ENCODE data around the gene FLT4. TPM values are rescaled to one million over a fixed set of nuclear protein-coding genes. Genes with fewer than 3 reads are reported as not detected.

FLT4 gene
- total RNA-seq, 1 experiment from 2014 or later: 0.44 TPM

DNA sequence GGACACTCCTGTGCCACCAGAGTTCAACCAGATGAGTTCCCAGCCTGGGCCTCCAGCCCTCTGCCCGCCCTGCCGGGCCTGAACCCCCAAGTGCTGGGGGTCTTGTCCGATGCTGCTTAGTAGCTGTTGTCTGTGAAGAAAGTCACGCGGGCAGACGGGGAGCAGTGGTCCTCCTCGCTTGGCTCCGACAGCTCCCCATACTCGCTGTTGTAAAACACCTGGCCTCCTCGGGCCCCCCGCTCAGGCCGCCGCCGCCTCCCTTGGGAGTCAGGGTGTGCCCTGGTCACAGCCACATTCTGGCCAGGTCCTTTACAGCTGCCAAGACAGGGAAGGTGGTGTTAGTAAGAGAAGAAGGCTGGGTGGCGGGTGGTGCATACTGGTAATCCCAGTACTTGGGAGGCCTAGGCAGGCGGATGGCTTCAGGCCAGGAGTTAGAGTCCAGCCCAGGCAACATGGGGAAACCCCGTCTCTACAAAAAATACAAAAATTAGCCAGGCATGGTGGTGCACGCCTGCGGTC, 46.3 kb downstream of the FLT4 start:
- TF ChIP-seq SIN3A (IDR thresholded peaks at IDR 0.05; ENCODE audit: borderline replicate concordance, insufficient read depth, low read depth, low read length): no peak
- no peak for TF ChIP-seq POLR2AphosphoS5 (IDR thresholded peaks at IDR 0.05; ENCODE audit: low read depth, low read length)
- TF ChIP-seq, protein P1, sequence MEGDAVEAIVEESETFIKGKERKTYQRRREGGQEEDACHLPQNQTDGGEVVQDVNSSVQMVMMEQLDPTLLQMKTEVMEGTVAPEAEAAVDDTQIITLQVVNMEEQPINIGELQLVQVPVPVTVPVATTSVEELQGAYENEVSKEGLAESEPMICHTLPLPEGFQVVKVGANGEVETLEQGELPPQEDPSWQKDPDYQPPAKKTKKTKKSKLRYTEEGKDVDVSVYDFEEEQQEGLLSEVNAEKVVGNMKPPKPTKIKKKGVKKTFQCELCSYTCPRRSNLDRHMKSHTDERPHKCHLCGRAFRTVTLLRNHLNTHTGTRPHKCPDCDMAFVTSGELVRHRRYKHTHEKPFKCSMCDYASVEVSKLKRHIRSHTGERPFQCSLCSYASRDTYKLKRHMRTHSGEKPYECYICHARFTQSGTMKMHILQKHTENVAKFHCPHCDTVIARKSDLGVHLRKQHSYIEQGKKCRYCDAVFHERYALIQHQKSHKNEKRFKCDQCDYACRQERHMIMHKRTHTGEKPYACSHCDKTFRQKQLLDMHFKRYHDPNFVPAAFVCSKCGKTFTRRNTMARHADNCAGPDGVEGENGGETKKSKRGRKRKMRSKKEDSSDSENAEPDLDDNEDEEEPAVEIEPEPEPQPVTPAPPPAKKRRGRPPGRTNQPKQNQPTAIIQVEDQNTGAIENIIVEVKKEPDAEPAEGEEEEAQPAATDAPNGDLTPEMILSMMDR (IDR thresholded peaks at IDR 0.05): no peak
- TF ChIP-seq TCF7L2 (IDR thresholded peaks at IDR 0.05; ENCODE audit: low read depth, low read length): no peak
- TF ChIP-seq, protein P2, sequence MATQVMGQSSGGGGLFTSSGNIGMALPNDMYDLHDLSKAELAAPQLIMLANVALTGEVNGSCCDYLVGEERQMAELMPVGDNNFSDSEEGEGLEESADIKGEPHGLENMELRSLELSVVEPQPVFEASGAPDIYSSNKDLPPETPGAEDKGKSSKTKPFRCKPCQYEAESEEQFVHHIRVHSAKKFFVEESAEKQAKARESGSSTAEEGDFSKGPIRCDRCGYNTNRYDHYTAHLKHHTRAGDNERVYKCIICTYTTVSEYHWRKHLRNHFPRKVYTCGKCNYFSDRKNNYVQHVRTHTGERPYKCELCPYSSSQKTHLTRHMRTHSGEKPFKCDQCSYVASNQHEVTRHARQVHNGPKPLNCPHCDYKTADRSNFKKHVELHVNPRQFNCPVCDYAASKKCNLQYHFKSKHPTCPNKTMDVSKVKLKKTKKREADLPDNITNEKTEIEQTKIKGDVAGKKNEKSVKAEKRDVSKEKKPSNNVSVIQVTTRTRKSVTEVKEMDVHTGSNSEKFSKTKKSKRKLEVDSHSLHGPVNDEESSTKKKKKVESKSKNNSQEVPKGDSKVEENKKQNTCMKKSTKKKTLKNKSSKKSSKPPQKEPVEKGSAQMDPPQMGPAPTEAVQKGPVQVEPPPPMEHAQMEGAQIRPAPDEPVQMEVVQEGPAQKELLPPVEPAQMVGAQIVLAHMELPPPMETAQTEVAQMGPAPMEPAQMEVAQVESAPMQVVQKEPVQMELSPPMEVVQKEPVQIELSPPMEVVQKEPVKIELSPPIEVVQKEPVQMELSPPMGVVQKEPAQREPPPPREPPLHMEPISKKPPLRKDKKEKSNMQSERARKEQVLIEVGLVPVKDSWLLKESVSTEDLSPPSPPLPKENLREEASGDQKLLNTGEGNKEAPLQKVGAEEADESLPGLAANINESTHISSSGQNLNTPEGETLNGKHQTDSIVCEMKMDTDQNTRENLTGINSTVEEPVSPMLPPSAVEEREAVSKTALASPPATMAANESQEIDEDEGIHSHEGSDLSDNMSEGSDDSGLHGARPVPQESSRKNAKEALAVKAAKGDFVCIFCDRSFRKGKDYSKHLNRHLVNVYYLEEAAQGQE (IDR thresholded peaks at IDR 0.05; ENCODE audit: insufficient read depth in 1 of 2, low read depth in 2 of 2, low read length in 1 of 2): no peak
- no peaks in the 10 kb centered on the region for H3K9me3 ChIP-seq (ENCODE audit: control insufficient read depth, insufficient read depth, low read depth, low read length)
- no peaks in the 10 kb centered on the region for H3K36me3 ChIP-seq (ENCODE audit: control insufficient read depth, insufficient read depth, low read length)
- H3K4me1 ChIP-seq (ENCODE audit: control insufficient read depth, insufficient read depth, low read length): no peaks in the 10 kb centered on the region
- no peak for ATAC-seq
- in situ Hi-C loops (cut with HindIII; ENCODE audit: low pct_unique_long_range_greater_than_20kb, low sequenced_read_pairs) (no loop called here), intact Hi-C loops (cut with micrococcal nuclease; ENCODE audit: unreplicated experiment) (no loop called here)
- DNase-seq (ENCODE audit: low read depth, low spot score): no peak
- BruUV-seq (replicated peaks): no TSS peak
- no peak overlapping the region for H3K4me3 ChIP-seq (ENCODE audit: low read depth in 2 of 2, low read length in 2 of 2)
- ChIA-PET POLR2A (no interaction called here), CTCF (interaction anchor here (0.5 kb wide), 1 partner anchor 134 kb away, joined by 10 read pairs; no protein-coding TSS in a partner anchor)
- no peak overlapping the region for H3K27ac ChIP-seq (ENCODE audit: low read length)
- no peaks in the 10 kb centered on the region for H3K27me3 ChIP-seq (ENCODE audit: control insufficient read depth, insufficient read depth, low read length)

DNA sequence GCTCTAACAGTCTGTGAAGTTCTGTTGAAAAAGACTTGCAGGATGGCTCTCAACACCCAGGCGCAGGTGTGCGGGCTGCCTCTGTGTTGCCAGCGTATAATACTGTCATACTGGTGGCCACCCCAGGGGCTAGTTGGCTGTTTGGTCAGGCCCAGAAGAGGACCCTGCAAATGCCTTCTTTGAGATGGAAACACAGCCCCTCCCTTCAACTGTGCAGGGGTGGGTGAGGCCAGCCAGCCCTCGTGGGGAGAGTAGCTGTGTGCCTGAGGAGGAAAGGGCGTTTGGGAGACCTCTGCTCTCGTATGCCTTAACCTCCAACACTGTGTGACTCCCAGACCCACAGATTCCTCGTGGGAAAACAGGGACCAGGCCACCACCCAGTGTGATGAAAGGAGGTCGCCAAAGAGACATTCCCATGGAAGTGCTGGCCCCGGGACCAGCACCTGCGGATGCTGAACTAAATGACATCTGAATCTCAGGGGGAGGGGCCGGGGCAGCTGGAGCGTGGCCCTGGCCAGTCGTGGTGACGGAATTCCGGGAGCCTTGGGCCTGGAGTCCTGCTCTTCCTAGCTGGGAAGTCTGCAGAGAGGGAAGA, 46.8 kb downstream of the FLT4 start:
- ChIA-PET POLR2A (no interaction called here), CTCF (interaction anchor here (0.5 kb wide), 2 partner anchors 77 to 135 kb away, joined by 5 to 10 read pairs; no protein-coding TSS in a partner anchor)
- TF ChIP-seq SIN3A (IDR thresholded peaks at IDR 0.05; ENCODE audit: borderline replicate concordance, insufficient read depth, low read depth, low read length): no peak
- no peak overlapping the region for H3K27ac ChIP-seq (ENCODE audit: low read length)
- H3K4me3 ChIP-seq (ENCODE audit: low read depth in 2 of 2, low read length in 2 of 2): no peak overlapping the region
- ATAC-seq (no peak), DNase-seq (ENCODE audit: low read depth, low spot score) (no peak)
- intact Hi-C loops (cut with micrococcal nuclease; ENCODE audit: unreplicated experiment) (no loop called here), in situ Hi-C loops (cut with HindIII; ENCODE audit: low pct_unique_long_range_greater_than_20kb, low sequenced_read_pairs) (no loop called here)
- no peaks in the 10 kb centered on the region for H3K27me3 ChIP-seq (ENCODE audit: control insufficient read depth, insufficient read depth, low read length)
- BruUV-seq (replicated peaks): no TSS peak
- H3K4me1 ChIP-seq (ENCODE audit: control insufficient read depth, insufficient read depth, low read length): no peaks in the 10 kb centered on the region
- no peaks in the 10 kb centered on the region for H3K9me3 ChIP-seq (ENCODE audit: control insufficient read depth, insufficient read depth, low read depth, low read length)
- H3K36me3 ChIP-seq (ENCODE audit: control insufficient read depth, insufficient read depth, low read length): no peaks in the 10 kb centered on the region
